HG03039 (cell line): ENCODE measurements around the gene SMYD1.

Experiments
- ATAC-seq: cut with Tn5 transposase; IDR thresholded peaks from one replicate; pipeline ENCODE4 v1.9.1; 2021; ENCODE audit warnings: mild to moderate bottlenecking, moderate library complexity; ENCODE audit not compliant: unreplicated experiment

Gene SMYD1

GRCh38 chr2:88086401-88086800, 18.8 kb downstream of the SMYD1 start:
- ATAC-seq, result no peak

GRCh38 chr2:88087073-88087472, 19.4 kb downstream of the SMYD1 start:
- no peak for ATAC-seq

- no peak for ATAC-seq
Observed at GRCh38 chr2:88087763-88088162, 20.1 kb downstream of the SMYD1 start.

GRCh38 chr2:88088999-88089398, 21.4 kb downstream of the SMYD1 start:
- no peak for ATAC-seq

GRCh38 chr2:88090446-88091283, 23.0 kb downstream of the SMYD1 start:
- ATAC-seq, result no peak

GRCh38 chr2:88091943-88092342, 24.3 kb downstream of the SMYD1 start:
- ATAC-seq, result no peak

GRCh38 chr2:88092773-88093172, 25.1 kb downstream of the SMYD1 start:
- ATAC-seq, result no peak

GRCh38 chr2:88095022-88095421, 27.4 kb downstream of the SMYD1 start:
- ATAC-seq, result no peak

- ATAC-seq, result no peak
Observed at GRCh38 chr2:88096708-88097107, 29.1 kb downstream of the SMYD1 start.

GRCh38 chr2:88097192-88097591, 29.6 kb downstream of the SMYD1 start:
- ATAC-seq, result no peak

GRCh38 chr2:88097891-88098557, 30.4 kb downstream of the SMYD1 start:
- no peak for ATAC-seq

- no peak for ATAC-seq
Observed at GRCh38 chr2:88098558-88098900, 30.9 kb downstream of the SMYD1 start.

GRCh38 chr2:88099798-88100488, 32.3 kb downstream of the SMYD1 start:
- ATAC-seq, result no peak

- ATAC-seq, result no peak
Observed at GRCh38 chr2:88100489-88100858, 32.8 kb downstream of the SMYD1 start.

GRCh38 chr2:88108796-88109195, 41.2 kb downstream of the SMYD1 start:
- no peak for ATAC-seq

GRCh38 chr2:88110830-88111229, 43.2 kb downstream of the SMYD1 start:
- no peak for ATAC-seq

GRCh38 chr2:88113069-88113468, 45.4 kb downstream of the SMYD1 start:
- no peak for ATAC-seq

GRCh38 chr2:88114889-88115288, 47.3 kb downstream of the SMYD1 start:
- no peak for ATAC-seq

GRCh38 chr2:88115825-88116518, 48.3 kb downstream of the SMYD1 start:
- ATAC-seq, result no peak

- no peak for ATAC-seq
Observed at GRCh38 chr2:88116669-88117432, 49.2 kb downstream of the SMYD1 start.

- no peak for ATAC-seq
Observed at GRCh38 chr2:88117973-88118372, 50.3 kb downstream of the SMYD1 start.
